Effector memory CD4-positive, alpha-beta T cell (primary cell): ENCODE data around the gene CIRBP.

Experiments
- DNase-seq, 3 donors: peaks; one replicate each; pipeline ENCODE4 v3.0.0-alpha.2; 2020
- H3K27ac ChIP-seq: 2 replicates; pipeline ENCODE4 v1.7.0; 2013; ENCODE audit warnings: mild to moderate bottlenecking, low read length, moderate library complexity; ENCODE audit not compliant: insufficient read depth, poor library complexity, severe bottlenecking
- H3K27me3 ChIP-seq: replicated peaks from 2 replicates; pipeline ENCODE4 v1.7.0; 2013; ENCODE audit warnings: mild to moderate bottlenecking, low read length; ENCODE audit not compliant: insufficient read depth, control insufficient read depth, poor library complexity, severe bottlenecking
- H3K36me3 ChIP-seq: 2 replicates; pipeline ENCODE4 v1.7.0; 2013; ENCODE audit warnings: mild to moderate bottlenecking, low read length, moderate library complexity; ENCODE audit not compliant: control insufficient read depth, insufficient read depth
- H3K4me1 ChIP-seq: 2 replicates; pipeline ENCODE4 v1.7.0; 2013; ENCODE audit warnings: low read length, mild to moderate bottlenecking; ENCODE audit not compliant: control insufficient read depth, insufficient read depth, poor library complexity, severe bottlenecking
- H3K4me3 ChIP-seq: 2 replicates; pipeline ENCODE4 v1.7.0; 2013; ENCODE audit warnings: low read length, low read depth, mild to moderate bottlenecking; ENCODE audit not compliant: insufficient read depth, poor library complexity, severe bottlenecking
- H3K9me3 ChIP-seq: 2 replicates; pipeline ENCODE4 v1.7.0; 2013; ENCODE audit warnings: mild to moderate bottlenecking, low read length, moderate library complexity; ENCODE audit not compliant: control insufficient read depth

The CIRBP gene

DNA sequence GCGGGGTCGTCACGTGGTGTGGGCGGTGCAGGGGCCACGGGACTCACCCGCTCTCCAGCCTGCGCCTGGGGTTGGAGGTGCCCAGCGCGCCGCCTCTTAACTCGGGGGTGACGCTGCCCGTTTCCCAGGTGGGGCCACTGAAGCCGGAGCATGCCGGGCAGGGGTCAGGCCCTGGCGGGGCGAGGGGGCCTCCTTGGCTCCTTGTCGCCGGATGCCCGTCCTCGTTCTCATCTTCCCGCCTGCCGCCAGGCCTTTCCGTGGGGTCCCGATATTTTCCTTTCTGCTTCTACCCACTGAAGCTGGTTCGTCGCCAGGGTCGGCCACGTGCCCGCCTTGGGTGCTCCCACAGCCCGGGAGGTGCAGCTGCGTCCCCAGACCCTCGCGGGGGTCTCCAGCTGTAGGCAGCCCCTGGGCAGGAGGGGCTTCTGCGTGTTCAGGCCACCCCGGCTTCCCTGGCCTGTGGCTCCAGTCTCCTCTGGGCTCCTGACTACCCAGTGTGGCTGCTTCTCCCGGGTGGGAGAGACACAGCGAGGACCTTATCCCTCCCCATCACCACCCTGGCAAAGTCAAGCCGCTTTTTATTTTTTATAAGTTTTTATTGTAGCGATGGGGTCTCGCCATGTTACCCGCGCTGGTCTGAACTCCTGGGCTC, 7.0 kb downstream of the CIRBP start:
- Histone ChIP-seq H3K9me3 (no peaks in the 10 kb centered on the region), H3K4me3 (peak overlapping the region; percentile 52), H3K27ac (peak overlapping the region; percentile 86), H3K4me1 (peaks cover 43% of the 10 kb centered on the region), H3K27me3 (no peaks in the 10 kb centered on the region), H3K36me3 (peaks cover 65% of the 10 kb centered on the region)
- DNase-seq, result no peak

DNA sequence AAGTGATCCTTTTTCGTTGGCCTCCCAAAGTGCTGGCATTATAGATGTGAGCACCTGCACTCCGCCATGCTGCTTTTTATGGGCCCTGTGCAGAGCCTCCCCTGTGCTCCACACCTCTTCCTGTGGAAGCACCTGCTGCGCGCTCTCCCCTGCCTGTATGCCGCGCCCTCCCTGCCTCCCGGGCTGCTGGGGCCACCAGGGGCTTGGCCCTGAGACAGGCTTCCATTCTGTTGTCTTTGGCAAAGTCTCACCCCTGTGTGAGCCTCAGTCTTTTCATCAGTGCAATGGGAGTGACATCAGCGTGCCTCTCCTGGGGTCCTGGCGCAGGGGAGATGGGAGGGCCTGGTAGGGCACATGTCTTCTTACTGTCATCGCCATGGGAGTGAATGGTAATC, 7.5 kb downstream of the CIRBP start:
- DNase-seq, result no peak
- Histone ChIP-seq H3K27ac (peak overlapping the region; percentile 86), H3K36me3 (peaks cover 60% of the 10 kb centered on the region), H3K27me3 (no peaks in the 10 kb centered on the region), H3K9me3 (no peaks in the 10 kb centered on the region), H3K4me3 (peak overlapping the region; percentile 52), H3K4me1 (peaks cover 38% of the 10 kb centered on the region)

DNA sequence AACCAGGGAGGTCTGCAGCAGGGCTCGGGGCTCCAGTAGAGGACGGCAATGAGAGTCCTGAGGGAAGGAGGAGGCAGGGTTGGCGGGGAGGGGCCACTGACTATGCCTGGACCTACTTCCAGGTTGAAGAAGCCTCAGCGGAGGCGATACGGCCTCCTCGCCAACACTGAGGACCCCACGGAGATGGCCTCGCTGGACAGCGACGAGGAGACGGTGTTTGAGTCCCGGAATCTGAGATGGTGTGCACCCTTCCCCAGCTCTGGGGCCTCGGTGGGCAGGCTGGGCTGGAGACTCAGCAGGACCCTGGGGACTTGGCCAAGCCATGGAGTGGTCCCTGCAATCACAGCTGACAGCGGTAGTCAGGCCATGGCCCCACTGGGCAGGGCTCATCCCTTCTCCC, 7.9 kb downstream of the CIRBP start:
- Histone ChIP-seq H3K4me3 (no peak overlapping the region), H3K27me3 (no peaks in the 10 kb centered on the region), H3K9me3 (no peaks in the 10 kb centered on the region), H3K36me3 (peaks cover 55% of the 10 kb centered on the region), H3K27ac (peak overlapping the region; percentile 86), H3K4me1 (peaks cover 34% of the 10 kb centered on the region)
- no peak for DNase-seq

DNA sequence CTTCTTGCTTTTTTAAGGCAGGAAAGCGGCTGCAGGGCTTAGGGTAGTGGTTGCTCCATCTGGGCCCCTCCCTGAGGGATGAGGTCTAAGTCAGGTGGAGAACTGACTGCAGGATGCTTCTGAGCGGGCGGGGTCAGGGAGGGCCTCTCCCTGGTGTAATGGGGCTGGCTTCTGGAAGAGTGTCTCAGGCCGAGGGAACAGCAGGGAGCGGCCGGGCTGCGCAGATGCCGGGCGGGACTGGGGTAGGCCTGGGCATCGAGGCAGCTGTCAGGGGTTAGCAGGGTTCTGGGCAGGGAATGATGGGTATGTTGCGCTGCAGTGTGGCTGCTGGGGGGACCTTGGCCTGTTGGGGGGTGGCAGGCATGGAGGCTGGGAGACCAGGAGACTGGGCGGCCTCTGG, 8.9 kb downstream of the CIRBP start:
- no peaks in the 10 kb centered on the region for H3K27me3 ChIP-seq
- no peak for DNase-seq
- peaks cover 45% of the 10 kb centered on the region for H3K36me3 ChIP-seq
- H3K4me1 ChIP-seq, result peaks cover 24% of the 10 kb centered on the region
- no peak overlapping the region for H3K4me3 ChIP-seq
- no peak overlapping the region for H3K27ac ChIP-seq
- no peaks in the 10 kb centered on the region for H3K9me3 ChIP-seq

DNA sequence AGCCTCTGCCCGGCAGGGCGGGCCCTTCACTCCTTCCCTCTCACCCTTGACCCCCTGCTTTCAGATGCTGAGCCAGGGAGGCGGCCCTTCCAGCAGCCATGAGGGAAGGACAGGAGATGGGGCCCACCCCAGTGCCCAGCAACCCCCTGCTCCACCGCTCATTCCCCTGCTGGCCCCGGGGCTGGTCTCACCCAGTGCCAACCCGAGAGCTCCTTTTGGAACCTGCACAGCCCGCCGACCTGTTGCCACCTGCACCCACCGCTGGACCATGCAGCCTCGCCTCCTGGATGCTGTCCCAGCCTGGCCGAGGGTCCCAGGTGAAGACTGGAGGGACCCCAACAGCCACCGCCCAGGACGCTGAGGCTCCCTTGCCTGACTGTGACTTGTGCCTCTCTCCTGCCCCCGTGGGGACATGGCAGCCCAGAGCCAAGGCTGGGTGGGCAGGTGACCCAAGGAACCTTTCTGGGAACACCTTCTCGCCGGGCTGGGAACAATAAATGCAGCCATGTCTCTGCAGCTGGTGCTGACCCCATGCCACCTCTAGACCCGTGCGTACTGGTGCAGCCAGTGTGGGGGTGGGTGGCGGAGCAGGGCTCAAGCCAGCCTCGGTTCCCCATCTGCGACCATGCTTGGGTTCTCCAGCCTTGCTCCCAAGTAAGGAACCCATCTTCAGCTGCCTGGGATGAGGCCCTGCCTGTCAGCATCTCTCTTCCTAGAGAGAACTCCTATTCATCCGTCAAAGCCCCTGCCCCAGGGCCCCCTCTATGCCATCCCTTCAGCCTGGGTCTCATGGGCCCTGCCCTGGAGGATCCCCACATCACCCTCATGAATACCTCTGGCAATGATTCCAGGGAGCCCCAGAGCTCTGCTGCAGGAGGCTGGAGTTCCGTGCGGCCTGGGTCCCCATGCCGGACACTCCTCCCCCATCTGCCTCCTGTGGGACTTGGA, 9.9 kb downstream of the CIRBP start:
- DNase-seq, result no peak
- peaks cover 24% of the 10 kb centered on the region for H3K4me1 ChIP-seq
- H3K27ac ChIP-seq, result no peak overlapping the region
- H3K4me3 ChIP-seq, result no peak overlapping the region
- peaks cover 8% of the 10 kb centered on the region for H3K27me3 ChIP-seq
- peaks cover 36% of the 10 kb centered on the region for H3K36me3 ChIP-seq
- no peaks in the 10 kb centered on the region for H3K9me3 ChIP-seq

DNA sequence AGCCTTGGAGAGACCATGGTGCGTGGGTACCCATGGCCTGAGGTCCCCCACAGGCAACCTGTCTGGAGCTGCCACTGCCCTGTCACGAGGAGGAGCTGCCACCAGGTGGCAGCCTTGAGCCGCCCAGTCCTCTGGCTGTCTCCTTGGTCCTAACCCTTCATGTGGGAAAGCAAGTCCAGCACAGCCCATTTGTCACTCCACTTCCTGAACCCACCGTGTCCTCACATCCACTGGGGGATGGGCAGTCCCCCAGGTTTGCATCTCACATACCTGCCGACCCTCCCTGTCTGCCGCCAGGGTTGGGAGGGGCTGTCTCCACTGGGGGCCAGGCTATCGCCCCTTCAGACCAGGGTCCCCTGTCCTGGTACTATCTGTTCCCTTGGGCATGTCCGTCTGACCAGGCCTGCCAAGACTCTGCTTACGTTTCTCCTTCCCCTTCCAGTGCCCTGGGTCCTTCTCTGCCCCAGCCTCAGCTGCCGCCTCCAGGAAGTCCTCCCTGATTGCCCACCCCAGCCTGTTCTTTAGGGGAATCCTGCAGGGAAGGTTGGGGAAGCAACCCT, 10.7 kb downstream of the CIRBP start:
- Histone ChIP-seq H3K27ac (no peak overlapping the region), H3K4me1 (peaks cover 15% of the 10 kb centered on the region), H3K36me3 (peaks cover 27% of the 10 kb centered on the region), H3K27me3 (peaks cover 16% of the 10 kb centered on the region), H3K4me3 (no peak overlapping the region), H3K9me3 (no peaks in the 10 kb centered on the region)
- DNase-seq, result peak; percentile 51 to 65 (median 63)

DNA sequence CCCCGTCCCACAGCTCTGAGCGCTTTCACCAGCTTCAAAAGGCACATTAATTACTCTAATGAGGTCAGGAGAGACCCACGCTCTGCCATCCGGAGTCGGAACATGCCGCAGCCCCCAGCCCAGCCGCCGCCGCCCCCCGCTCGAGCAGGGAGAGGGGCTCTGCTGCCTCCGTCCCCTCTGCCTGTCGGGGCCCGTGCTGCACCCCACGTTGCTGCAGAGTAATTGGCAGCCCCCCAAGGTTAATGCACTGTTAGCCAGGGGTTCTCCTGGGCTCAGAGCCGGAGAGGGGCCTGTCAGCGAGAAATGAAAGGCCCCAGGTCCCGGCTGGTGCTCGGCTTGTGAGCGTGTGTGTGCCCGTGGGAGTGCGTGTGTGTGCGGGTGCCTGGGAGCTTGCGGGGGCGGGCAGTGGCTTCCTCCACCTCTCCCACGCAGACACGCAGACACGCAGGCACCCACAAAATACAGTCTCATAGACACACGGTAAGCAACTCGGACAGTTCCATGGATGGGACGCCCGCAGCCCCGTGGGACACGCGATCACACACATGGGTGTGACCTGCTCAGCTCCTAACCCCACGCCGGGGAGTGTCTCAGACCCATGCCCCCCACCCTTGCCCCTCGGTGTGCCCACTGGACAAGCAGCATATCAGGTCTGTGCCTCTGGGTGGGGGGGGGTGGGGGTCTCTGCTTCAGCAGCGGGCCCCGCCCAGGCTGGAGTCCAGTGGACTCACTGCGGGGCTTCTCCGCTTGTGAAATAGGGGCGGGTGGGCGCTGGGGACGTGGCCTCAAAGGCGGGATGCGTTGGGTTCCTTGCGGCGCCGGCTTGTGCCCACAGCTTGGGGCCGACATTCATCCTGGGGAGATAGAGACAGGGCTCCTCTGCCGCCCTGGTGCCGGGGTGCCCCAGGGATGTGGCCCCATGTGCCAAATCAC, 11.8 kb downstream of the CIRBP start:
- DNase-seq, result no peak
- H3K27ac ChIP-seq, result no peak overlapping the region
- peaks cover 22% of the 10 kb centered on the region for H3K27me3 ChIP-seq
- H3K4me1 ChIP-seq, result peaks cover 12% of the 10 kb centered on the region
- H3K4me3 ChIP-seq, result no peak overlapping the region
- peaks cover 25% of the 10 kb centered on the region for H3K36me3 ChIP-seq
- H3K9me3 ChIP-seq, result no peaks in the 10 kb centered on the region

DNA sequence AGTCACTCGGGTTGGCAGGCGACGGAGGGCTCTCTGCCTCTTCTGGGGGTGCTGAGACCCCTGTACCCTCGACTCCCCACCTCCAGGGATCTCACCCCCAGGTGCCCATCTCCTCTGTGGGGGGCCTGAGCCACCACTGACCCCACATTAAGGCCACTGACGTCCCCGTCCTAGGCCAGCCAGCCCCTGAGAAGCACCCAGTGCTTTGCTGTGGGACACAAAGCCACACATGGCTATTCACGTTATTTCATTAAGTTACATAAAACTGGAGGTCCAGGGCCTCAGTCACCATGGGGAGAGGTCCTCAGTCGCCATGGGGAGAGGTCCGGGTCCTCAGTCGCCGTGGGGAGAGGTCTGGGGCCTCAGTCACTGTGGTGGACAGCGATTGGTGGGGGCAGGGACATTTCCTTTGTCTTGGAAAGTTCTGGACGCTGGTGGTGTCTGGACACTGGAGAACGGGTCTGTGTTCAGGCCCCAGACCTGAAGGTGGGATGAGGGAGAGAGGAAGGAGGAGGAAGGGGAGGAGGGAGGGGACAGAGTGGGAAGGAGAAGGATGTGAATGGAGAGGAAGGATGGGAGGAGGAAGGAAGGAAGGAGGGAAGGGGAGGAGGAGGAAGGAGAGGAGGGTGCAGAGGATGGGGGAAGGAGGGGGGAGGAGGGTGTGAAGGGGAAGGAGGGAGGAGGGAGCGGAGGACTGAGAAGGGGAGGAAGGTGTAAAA, 12.6 kb downstream of the CIRBP start:
- Histone ChIP-seq H3K4me1 (peaks cover 4% of the 10 kb centered on the region), H3K27me3 (peaks cover 27% of the 10 kb centered on the region), H3K9me3 (no peaks in the 10 kb centered on the region), H3K4me3 (no peak overlapping the region), H3K27ac (no peak overlapping the region), H3K36me3 (peaks cover 25% of the 10 kb centered on the region)
- no peak for DNase-seq

DNA sequence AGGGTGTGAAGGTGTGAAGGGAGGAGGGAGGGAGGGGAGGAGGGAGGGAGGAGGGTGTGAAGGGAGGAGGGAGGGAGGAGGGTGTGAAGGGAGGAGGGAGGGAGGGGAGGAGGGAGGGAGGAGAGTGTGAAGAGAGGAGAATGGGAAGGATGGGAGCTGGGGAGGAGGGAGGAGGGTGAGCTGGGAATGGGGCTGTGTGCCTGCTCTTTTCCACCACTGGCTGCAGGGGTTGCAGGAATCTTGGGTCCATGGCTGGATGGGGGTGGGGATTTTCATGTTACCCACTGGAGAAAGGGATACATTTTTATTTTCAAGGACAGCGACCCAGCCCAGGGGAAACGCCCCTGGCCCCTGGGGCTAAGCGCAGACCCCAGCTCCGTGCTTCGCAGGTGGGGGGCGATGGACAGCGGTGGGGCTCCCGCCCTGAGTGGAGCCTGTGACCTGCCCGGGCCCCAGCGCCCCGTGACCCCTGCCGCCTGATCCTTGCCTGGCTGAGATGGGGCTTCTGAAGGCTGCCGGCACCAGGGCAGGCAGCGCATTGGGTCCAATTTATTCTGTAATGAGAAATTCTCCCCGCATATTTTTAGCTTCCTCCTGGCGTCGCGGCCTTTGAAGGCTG, 13.6 kb downstream of the CIRBP start:
- Histone ChIP-seq H3K4me3 (no peak overlapping the region), H3K27me3 (peaks cover 37% of the 10 kb centered on the region), H3K27ac (no peak overlapping the region), H3K36me3 (peaks cover 17% of the 10 kb centered on the region), H3K4me1 (no peaks in the 10 kb centered on the region), H3K9me3 (no peaks in the 10 kb centered on the region)
- no peak for DNase-seq
